ENCODE data around the gene FSTL5.
"Not testable (repeated sequence)": the region's sequence is repeated elsewhere in the genome, so short reads cannot be mapped to it uniquely, and the experiment has no call there.

FSTL5 gene

DNA sequence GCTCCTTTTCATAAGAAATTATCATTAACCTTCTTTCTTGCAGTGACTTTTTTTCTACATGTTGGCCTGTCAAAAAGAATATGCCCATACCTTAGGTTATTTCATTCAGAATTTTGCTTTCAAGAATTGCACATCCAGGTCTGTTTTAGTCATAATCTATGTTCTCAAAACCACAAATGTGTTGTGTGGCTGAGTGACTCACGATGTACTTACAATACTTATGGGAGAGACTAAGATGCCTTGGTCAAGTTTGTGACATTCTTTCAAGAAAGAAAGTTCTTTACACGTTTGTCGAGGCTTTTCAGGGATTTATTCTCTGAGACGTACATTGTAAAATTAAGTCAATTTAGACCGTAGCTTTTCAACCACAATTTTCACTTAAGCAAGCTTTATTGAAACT lies 396.7 kb downstream of the FSTL5 start:
- Histone ChIP-seq H3K27me3 (no peaks in the 10 kb centered on the region), H3K9me3 (no peaks in the 10 kb centered on the region), H3K36me3 (no peaks in the 10 kb centered on the region), H3K27ac (no peak overlapping the region), H3K4me3 (ENCODE audit: low read depth in 1 of 2, low read length in 1 of 2) (no peak overlapping the region), H3K4me1 (ENCODE audit: control insufficient read depth in 1 of 2, insufficient read depth in 1 of 2, low read depth in 1 of 2, low read length in 1 of 2) (no peaks in the 10 kb centered on the region)
- TF ChIP-seq, protein P1, sequence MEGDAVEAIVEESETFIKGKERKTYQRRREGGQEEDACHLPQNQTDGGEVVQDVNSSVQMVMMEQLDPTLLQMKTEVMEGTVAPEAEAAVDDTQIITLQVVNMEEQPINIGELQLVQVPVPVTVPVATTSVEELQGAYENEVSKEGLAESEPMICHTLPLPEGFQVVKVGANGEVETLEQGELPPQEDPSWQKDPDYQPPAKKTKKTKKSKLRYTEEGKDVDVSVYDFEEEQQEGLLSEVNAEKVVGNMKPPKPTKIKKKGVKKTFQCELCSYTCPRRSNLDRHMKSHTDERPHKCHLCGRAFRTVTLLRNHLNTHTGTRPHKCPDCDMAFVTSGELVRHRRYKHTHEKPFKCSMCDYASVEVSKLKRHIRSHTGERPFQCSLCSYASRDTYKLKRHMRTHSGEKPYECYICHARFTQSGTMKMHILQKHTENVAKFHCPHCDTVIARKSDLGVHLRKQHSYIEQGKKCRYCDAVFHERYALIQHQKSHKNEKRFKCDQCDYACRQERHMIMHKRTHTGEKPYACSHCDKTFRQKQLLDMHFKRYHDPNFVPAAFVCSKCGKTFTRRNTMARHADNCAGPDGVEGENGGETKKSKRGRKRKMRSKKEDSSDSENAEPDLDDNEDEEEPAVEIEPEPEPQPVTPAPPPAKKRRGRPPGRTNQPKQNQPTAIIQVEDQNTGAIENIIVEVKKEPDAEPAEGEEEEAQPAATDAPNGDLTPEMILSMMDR (IDR thresholded peaks at IDR 0.05), result no peak

DNA sequence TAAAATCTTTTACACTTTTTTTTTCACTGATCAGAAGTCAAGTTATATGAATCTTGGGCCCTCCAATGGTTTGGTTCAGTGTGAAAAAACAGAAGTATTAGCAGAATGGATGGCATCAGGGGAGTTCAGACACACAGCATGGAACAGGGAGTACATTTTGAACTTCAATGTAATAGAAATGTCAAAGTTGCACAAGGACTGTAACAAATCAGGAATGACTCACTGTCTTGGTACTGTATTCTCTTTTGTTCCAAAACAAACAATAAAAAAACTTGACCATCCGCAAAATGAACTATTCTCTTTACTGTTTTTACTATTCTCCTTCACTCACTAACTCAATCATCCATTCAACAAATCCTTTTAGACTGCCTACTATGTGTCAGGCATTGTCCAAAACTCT lies 401.0 kb downstream of the FSTL5 start:
- no peaks in the 10 kb centered on the region for H3K4me1 ChIP-seq (ENCODE audit: control insufficient read depth in 1 of 2, insufficient read depth in 1 of 2, low read depth in 1 of 2, low read length in 1 of 2)
- no peaks in the 10 kb centered on the region for H3K27me3 ChIP-seq
- TF ChIP-seq, protein P1 (IDR thresholded peaks at IDR 0.05), result no peak
- H3K27ac ChIP-seq, result no peak overlapping the region
- H3K4me3 ChIP-seq (ENCODE audit: low read depth in 1 of 2, low read length in 1 of 2), result no peak overlapping the region
- H3K9me3 ChIP-seq, result no peaks in the 10 kb centered on the region
- H3K36me3 ChIP-seq, result no peaks in the 10 kb centered on the region

DNA sequence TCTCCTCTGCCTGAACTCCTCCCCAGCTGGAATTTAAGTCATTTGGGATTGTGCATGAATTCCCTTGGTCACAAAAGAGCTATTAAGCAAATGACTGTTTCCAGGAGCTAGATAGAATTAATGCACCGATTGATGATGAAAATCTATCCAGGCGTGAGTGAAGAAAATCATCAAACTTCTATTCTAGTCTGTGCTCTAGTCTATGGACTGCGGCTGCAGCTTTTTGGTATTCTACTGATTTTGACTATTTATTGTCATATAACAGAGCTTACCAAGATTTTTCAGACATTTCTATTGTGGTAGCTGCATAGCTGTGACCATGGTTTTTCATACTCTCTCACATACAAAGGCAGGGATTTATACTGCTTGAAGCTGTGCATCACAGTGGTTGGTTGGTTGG lies 403.8 kb downstream of the FSTL5 start:
- H3K9me3 ChIP-seq, result no peaks in the 10 kb centered on the region
- H3K4me1 ChIP-seq (ENCODE audit: control insufficient read depth in 1 of 2, insufficient read depth in 1 of 2, low read depth in 1 of 2, low read length in 1 of 2), result no peaks in the 10 kb centered on the region
- H3K27ac ChIP-seq, result no peak overlapping the region
- no peaks in the 10 kb centered on the region for H3K27me3 ChIP-seq
- TF ChIP-seq, protein P1 (IDR thresholded peaks at IDR 0.05), result no peak
- no peak overlapping the region for H3K4me3 ChIP-seq (ENCODE audit: low read depth in 1 of 2, low read length in 1 of 2)
- H3K36me3 ChIP-seq, result no peaks in the 10 kb centered on the region

- H3K4me1 ChIP-seq (ENCODE audit: control insufficient read depth in 1 of 2, insufficient read depth in 1 of 2, low read depth in 1 of 2, low read length in 1 of 2); H3K27me3 ChIP-seq; H3K4me3 ChIP-seq (ENCODE audit: low read depth in 1 of 2, low read length in 1 of 2); H3K27ac ChIP-seq; H3K9me3 ChIP-seq; H3K36me3 ChIP-seq: not testable (repeated sequence)
Measured at GRCh38 chr4:161758412-161758811, 405.4 kb downstream of the FSTL5 start.

DNA sequence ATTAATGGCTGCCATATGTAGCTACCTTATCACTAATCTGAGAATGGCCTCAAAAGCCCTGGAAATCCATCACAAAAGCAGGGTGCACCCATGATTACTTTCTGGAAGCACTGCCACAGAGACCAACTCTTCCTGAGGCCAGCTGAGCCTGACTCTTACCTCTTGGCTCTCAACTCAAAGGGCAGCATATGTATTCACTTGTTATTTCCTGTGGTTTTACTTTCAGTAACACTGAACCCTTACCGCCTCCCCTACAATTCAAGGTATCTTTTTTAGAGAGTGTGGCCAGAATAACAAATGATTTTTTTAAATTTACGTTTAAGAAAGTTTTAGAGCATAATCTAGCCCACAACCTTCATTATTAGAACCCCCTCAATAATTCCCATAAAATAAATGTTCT lies 434.9 kb downstream of the FSTL5 start:
- H3K4me3 ChIP-seq (ENCODE audit: low read depth in 1 of 2, low read length in 1 of 2), result no peak overlapping the region
- no peaks in the 10 kb centered on the region for H3K4me1 ChIP-seq (ENCODE audit: control insufficient read depth in 1 of 2, insufficient read depth in 1 of 2, low read depth in 1 of 2, low read length in 1 of 2)
- TF ChIP-seq, protein P1 (IDR thresholded peaks at IDR 0.05), result no peak
- H3K27me3 ChIP-seq, result no peaks in the 10 kb centered on the region
- H3K36me3 ChIP-seq, result no peaks in the 10 kb centered on the region
- H3K27ac ChIP-seq, result no peak overlapping the region
- H3K9me3 ChIP-seq, result no peaks in the 10 kb centered on the region

DNA sequence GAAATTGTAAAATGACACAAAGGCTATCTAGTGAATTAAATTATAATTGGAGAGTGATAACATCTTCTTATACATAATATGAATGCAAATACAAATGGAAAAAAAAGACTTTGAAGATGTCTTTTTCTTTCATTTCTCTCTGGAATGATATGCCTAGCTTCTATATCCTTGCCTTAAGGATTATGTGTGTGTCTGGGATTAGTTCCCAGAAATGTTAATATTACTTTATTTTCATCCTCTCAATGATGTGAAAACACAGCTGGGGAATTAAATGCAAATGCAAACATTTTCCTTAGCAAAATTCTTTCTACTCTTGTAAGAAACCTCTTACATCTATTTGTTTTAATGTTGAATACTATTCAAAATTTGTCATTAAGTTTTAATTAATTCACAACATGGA lies 441.9 kb downstream of the FSTL5 start:
- Histone ChIP-seq H3K36me3 (no peaks in the 10 kb centered on the region), H3K4me3 (ENCODE audit: low read depth in 1 of 2, low read length in 1 of 2) (no peak overlapping the region), H3K9me3 (no peaks in the 10 kb centered on the region), H3K27me3 (no peaks in the 10 kb centered on the region), H3K4me1 (ENCODE audit: control insufficient read depth in 1 of 2, insufficient read depth in 1 of 2, low read depth in 1 of 2, low read length in 1 of 2) (no peaks in the 10 kb centered on the region), H3K27ac (no peak overlapping the region)
- TF ChIP-seq, protein P1 (IDR thresholded peaks at IDR 0.05), result no peak
